Stimulated activated CD4-positive, alpha-beta T cell treated with anti-CD3 and anti-CD28 coated beads, Interleukin-1b, Interleukin-23, amount 100 ng/mL, for 48 hours (primary cell): Measurements from ENCODE around the gene KRTAP4-2.
"Not testable (repeated sequence)": the region's sequence is repeated elsewhere in the genome, so short reads cannot be mapped to it uniquely, and the experiment has no call there.

Source experiments
- DNase-seq: peaks from one replicate; pipeline ENCODE4 v3.0.0-alpha.2; 2020

KRTAP4-2 gene

GRCh38 chr17:41177727-41178271 is at the start of gene KRTAP4-2:
TSS of gene KRTAP4-2 (minus strand) at chr17:41178221. CDS start at chr17:41178164, 57 bp downstream.
- DNase-seq = no peak

- not testable (repeated sequence) for DNase-seq
Measured at GRCh38 chr17:41226598-41227095, 48.6 kb upstream of the KRTAP4-2 start, which contains the start of gene KRTAP9-2. TSS of gene KRTAP9-2 (plus strand) at chr17:41226648. CDS start at chr17:41226655, 7 bp downstream.

- DNase-seq = no peak
Measured at GRCh38 chr17:41226051-41226450, 48.0 kb upstream of the KRTAP4-2 start.

GRCh38 chr17:41223821-41224220 is 45.8 kb upstream of the KRTAP4-2 start:
- no peak for DNase-seq

- no peak for DNase-seq
Measured at GRCh38 chr17:41215681-41216080, 37.7 kb upstream of the KRTAP4-2 start.

- no peak for DNase-seq
Measured at GRCh38 chr17:41212524-41213169, 34.6 kb upstream of the KRTAP4-2 start.

DNA sequence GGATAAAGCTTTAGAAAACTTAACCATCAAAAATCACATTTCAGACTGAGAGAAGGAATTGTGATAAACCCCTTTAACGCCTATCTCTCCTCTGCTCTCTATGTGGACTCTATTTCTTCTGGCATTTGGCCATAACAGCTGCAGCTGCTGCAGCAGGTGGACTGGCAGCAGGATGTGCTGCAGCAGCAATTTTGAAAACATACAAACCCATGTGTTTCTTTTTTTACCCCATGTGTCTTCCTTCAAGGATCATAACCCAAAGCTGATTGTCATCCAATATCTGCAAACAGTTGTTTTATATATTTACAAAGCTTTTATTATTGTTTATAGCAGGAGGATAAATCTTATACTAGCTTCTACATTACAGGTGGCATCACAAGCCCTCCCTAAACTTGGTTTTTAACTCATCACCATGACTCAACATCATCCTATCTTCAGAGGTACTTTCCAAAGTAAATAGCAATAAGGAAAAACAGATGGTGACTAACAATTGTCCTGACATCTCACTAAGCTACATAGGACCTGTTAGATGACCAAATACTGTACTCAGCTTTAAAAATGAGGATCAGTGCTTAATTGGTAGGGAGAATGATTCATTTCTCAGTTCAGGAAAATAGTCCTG is 33.9 kb upstream of the KRTAP4-2 start:
- no peak for DNase-seq

DNA sequence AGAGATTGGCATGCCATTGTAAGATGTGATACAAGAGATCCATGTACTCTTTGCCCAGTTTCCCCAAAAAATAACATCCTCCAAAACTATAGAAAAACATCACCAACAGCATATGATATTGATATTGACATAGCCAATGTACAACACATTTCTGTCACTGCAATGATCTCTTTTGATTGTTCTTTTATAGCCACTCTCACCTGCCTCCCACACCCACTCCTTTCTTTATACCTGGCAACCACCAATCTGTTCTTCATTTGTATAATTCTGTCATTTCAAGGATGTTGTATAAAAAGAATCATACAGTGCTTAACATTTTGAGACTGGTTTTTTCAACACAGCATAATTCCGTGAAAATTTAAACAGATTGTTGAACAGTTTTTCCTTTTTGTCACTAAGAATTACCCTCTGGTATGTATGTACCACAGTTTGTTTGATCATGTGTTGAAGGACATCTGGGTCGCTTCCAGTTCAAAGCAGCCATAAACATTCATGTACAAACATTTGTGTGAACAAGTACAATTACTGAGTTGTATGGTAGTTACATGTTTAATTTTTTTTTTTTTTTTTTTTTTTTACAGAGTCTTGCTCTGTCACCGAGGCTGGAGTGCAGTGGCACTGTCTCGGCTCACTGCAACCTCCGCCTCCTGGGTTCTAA is 21.5 kb upstream of the KRTAP4-2 start:
- no peak for DNase-seq

- no peak for DNase-seq
Measured at GRCh38 chr17:41196068-41196467, 18.0 kb upstream of the KRTAP4-2 start.

DNA sequence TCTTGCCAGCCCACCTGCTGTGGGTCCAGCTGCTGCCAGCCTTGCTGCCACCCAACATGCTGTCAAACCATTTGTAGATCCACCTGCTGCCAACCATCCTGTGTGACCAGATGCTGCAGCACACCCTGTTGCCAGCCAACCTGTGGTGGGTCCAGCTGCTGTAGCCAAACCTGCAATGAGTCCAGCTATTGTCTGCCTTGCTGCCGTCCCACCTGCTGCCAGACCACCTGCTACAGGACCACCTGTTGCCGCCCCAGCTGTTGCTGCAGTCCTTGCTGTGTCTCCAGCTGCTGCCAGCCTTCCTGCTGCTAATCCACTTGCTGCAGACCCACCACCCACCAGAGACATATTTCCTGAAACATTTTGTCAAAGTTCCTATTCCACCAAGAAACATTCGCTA is 12.3 kb upstream of the KRTAP4-2 start:
- no peak for DNase-seq

DNA sequence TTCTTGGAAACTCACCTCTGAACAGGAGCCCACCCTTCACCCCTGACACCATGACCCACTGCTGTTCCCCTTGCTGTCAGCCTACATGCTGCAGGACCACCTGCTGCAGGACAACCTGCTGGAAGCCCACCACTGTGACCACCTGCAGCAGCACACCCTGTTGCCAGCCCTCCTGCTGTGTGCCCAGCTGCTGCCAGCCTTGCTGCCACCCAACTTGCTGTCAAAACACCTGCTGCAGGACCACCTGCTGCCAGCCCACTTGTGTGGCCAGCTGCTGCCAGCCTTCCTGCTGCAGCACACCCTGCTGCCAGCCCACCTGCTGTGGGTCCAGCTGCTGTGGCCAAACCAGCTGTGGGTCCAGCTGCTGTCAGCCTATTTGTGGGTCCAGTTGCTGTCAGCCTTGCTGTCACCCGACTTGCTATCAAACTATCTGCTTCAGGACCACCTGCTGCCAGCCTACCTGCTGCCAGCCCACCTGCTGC is 11.9 kb upstream of the KRTAP4-2 start, which contains the start of gene KRTAP9-1:
KRTAP9-1 (plus strand) TSS at position 51 of the 482 bp plus-strand sequence; CDS start at position 51, 0 bp downstream.
- DNase-seq = not testable (repeated sequence)

DNA sequence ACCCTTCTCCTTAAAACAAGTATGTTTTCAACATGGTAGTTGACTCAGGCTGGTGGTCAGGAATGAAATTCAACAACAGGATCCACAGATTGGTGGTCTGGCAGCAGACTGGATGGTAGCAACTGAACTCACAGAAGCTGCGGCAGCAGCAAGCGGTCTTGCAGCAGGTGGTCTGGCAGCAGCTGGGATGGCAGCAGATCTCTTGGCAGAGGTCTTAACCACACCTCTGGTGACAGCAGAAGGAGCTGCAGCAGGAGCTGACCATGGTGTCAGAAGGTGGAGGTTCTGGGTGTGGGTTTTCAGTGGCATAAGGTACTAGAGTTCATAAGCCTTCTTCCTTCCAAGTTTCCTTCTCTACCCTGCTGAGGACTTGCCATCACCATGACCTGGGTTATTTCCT is 8.9 kb upstream of the KRTAP4-2 start:
- no peak for DNase-seq

GRCh38 chr17:41185001-41185400 is 7.0 kb upstream of the KRTAP4-2 start:
- DNase-seq = no peak

DNA sequence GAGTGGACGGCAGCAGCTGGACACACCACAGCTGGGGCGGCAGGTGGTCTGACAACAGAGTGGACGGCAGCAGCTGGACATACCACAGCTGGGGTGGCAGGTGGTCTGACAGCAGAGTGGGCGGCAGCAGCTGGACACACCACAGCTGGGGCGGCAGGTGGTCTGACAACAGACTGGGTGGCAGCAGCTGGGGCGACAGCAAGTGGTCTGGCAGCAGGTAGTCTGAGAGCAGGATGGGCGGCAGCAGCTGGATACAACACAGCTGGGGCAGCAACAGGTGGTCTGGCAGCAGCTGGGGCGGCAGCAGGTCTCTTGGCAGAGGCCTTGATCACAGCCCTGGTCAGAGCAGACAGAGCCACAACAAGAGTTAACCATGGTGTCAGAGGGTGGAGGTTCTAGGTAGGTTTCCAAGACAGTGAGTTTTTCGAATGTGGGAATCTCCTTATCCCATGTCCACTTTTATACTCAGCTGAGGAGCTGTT is 6.5 kb upstream of the KRTAP4-2 start, which contains the start of gene KRTAP4-1:
KRTAP4-1 (minus strand) TSS at position 432 of the 482 bp plus-strand sequence; CDS start at position 375, 57 bp downstream.
- DNase-seq = no peak

- no peak for DNase-seq
Measured at GRCh38 chr17:41178843-41179616, 1.0 kb upstream of the KRTAP4-2 start.

GRCh38 chr17:41178341-41178740 is 320 bp upstream of the KRTAP4-2 start:
- DNase-seq = no peak

- no peak for DNase-seq
Measured at GRCh38 chr17:41176744-41177387, 1.2 kb downstream of the KRTAP4-2 start.

- DNase-seq = no peak
Measured at GRCh38 chr17:41171886-41172285, 6.1 kb downstream of the KRTAP4-2 start.

GRCh38 chr17:41168121-41168520 is 9.9 kb downstream of the KRTAP4-2 start, which contains the start of gene KRTAP4-3:
TSS of gene KRTAP4-3 (minus strand) at chr17:41168221. CDS start at chr17:41168172, 49 bp downstream.
- DNase-seq = no peak

GRCh38 chr17:41167561-41167960 is 10.5 kb downstream of the KRTAP4-2 start:
- DNase-seq = no peak

GRCh38 chr17:41163828-41164227 is 14.2 kb downstream of the KRTAP4-2 start:
- no peak for DNase-seq
